Uterus (tissue), 4 donors: ENCODE data around the gene TAPT1. TPM values are rescaled to one million over a fixed set of nuclear protein-coding genes. Genes with fewer than 3 reads are reported as not detected.

Experiments used
- DNase-seq, 2 donors: peaks; one replicate each; pipeline ENCODE4 v3.0.0-alpha.2; 2019 to 2020
- H3K27ac ChIP-seq, 2 donors: fragments of 200-600 bp; sonication (generic); 1 replicate in 1 of 2; 2 replicates in 1 of 2; pipeline ENCODE4 v1.5.1; 2016 to 2018
- H3K27me3 ChIP-seq, 2 donors: fragments of 200-600 bp; sonication (generic); one replicate each; pipeline ENCODE4 v1.5.1; 2018 to 2019; ENCODE audit warnings: control low read depth in 1 of 2
- H3K36me3 ChIP-seq, 2 donors: fragments of 200-600 bp; sonication (generic); one replicate each; pipeline ENCODE4 v1.5.1; 2019; ENCODE audit warnings: control low read depth in 1 of 2
- H3K4me1 ChIP-seq, 2 donors: fragments of 200-600 bp; sonication (generic); one replicate each; pipeline ENCODE4 v1.5.1; 2018 to 2019; ENCODE audit warnings: control low read depth in 1 of 2
- H3K4me3 ChIP-seq, 2 donors: fragments of 200-600 bp; sonication (generic); 1 replicate in 1 of 2; 2 replicates in 1 of 2; pipeline ENCODE4 v1.5.1; 2018 to 2019; ENCODE audit warnings: mild to moderate bottlenecking in 1 of 2
- H3K9me3 ChIP-seq, 2 donors: fragments of 200-600 bp; sonication (generic); one replicate each; pipeline ENCODE4 v1.5.1; 2019; ENCODE audit warnings: control low read depth in 1 of 2
- POLR2A ChIP-seq, 2 donors: fragments of 450-650 bp; IDR thresholded peaks; one replicate each; pipeline ENCODE4 v1.6.1; 2016; ENCODE audit warnings: antibody characterized with exemption in 2 of 2, mild to moderate bottlenecking in 1 of 2, moderate library complexity in 1 of 2
- intact Hi-C: fragments of 100-400 bp; cut with DNase I; formaldehyde crosslinking; loops from one replicate; pipeline ENCODE4 v1.15.1; 2023; ENCODE audit warnings: low total_unique reads
- total RNA-seq, 4 donors: library from RNA; depleted of rRNA in 3 of 4; stranded (reverse); fragments of >200 nt in 3 of 4; gene quantifications; one replicate each; pipeline versions ENCODE4 v1.1.0 to v1.2.4, GENCODE V29; 2014 to 2023
- TF ChIP-seq, protein P1 (sequence below), 4 experiments: fragments of 200-600 bp in 2 of 4; fragments of 450-650 bp in 2 of 4; sonication (generic) in 2 of 4; IDR thresholded peaks; one replicate each; pipeline ENCODE4 v1.5.1; 2016 to 2019; ENCODE audit warnings: antibody characterized with exemption in 4 of 4, mild to moderate bottlenecking in 2 of 4, moderate library complexity in 1 of 4
- donor health status: DM: yes; HTN: yes; CAD: no.

The TAPT1 gene
- total RNA-seq, 4 donors from 2014 or later: 28.2 to 68.5 (median 63.5) TPM

DNA sequence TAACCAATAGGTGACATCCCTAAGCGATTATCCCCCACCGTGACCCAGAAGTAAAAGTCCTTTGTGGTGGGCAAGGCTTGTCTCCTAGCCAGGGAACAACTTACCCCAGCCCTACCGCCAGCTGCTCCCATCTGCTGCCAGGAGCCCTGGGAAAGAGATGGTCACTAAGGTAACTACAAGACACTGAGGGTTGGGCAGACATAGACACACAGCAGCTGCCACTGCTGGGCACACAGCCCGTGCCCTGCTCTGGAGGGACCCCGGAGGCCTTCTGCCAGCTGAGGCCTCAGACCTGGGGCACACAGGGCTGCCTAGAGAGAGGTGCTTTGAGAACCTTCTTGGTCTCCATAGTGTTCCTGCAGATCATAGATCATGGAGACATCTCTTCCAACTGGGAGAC, 89.4 kb downstream of the TAPT1 start:
- no peak for TF ChIP-seq POLR2A (IDR thresholded peaks at IDR 0.05)
- TF ChIP-seq, protein P1, sequence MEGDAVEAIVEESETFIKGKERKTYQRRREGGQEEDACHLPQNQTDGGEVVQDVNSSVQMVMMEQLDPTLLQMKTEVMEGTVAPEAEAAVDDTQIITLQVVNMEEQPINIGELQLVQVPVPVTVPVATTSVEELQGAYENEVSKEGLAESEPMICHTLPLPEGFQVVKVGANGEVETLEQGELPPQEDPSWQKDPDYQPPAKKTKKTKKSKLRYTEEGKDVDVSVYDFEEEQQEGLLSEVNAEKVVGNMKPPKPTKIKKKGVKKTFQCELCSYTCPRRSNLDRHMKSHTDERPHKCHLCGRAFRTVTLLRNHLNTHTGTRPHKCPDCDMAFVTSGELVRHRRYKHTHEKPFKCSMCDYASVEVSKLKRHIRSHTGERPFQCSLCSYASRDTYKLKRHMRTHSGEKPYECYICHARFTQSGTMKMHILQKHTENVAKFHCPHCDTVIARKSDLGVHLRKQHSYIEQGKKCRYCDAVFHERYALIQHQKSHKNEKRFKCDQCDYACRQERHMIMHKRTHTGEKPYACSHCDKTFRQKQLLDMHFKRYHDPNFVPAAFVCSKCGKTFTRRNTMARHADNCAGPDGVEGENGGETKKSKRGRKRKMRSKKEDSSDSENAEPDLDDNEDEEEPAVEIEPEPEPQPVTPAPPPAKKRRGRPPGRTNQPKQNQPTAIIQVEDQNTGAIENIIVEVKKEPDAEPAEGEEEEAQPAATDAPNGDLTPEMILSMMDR (IDR thresholded peaks at IDR 0.05): no peak
- H3K9me3 ChIP-seq: no peaks in the 10 kb centered on the region
- no peak overlapping the region for H3K4me3 ChIP-seq
- no peaks in the 10 kb centered on the region for H3K36me3 ChIP-seq
- H3K4me1 ChIP-seq: no peaks in the 10 kb centered on the region
- H3K27me3 ChIP-seq: no peaks in the 10 kb centered on the region
- intact Hi-C loops: no loop called here
- DNase-seq: no peak
- no peak overlapping the region for H3K27ac ChIP-seq

DNA sequence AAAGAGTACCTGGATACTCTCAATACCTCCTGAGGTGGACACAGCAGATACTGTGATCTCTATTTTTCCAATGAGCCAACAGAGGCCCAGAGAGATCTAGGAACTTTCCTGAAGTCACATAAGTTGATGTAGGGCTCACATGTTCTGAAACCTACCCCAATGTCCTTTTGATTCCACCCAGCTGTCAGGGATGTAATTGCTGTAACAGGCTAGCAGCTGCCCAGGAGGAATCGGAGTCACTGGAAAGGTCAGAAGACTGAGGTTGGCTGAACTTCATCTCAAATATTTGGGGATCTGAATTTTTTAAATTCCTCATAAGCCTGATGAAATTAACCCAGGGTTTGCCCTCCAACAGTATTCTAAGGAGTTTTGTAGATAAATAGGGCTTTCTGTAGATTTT, 90.0 kb downstream of the TAPT1 start:
- Histone ChIP-seq H3K27ac (no peak overlapping the region), H3K4me3 (no peak overlapping the region), H3K9me3 (no peaks in the 10 kb centered on the region), H3K27me3 (no peaks in the 10 kb centered on the region), H3K4me1 (no peaks in the 10 kb centered on the region), H3K36me3 (no peaks in the 10 kb centered on the region)
- TF ChIP-seq, protein P1 (IDR thresholded peaks at IDR 0.05): no peak
- TF ChIP-seq POLR2A (IDR thresholded peaks at IDR 0.05): no peak
- intact Hi-C loops: no loop called here
- DNase-seq: no peak

DNA sequence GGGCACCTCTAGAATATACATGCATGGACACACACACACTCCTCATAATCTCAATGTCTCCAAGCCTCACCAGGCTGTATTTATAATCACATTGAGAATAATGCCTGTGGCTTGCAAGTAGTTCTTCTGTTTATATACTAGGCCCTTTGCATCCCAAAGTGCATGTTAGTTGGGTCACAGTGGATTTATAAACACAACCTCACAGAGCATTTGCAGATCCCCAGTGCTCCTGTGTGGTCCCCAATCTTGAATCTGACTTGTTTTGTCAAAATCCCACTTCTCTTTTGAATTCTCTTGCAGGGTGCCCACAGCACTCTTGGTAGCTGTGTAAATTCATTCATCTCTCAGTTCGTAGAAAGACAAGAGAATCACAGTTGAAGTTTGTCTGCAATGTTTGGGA, 92.9 kb downstream of the TAPT1 start:
- Histone ChIP-seq H3K36me3 (no peaks in the 10 kb centered on the region), H3K4me1 (no peaks in the 10 kb centered on the region), H3K27me3 (no peaks in the 10 kb centered on the region), H3K27ac (no peak overlapping the region), H3K4me3 (no peak overlapping the region), H3K9me3 (no peaks in the 10 kb centered on the region)
- intact Hi-C loops: no loop called here
- no peak for DNase-seq
- TF ChIP-seq, protein P1 (IDR thresholded peaks at IDR 0.05): no peak
- no peak for TF ChIP-seq POLR2A (IDR thresholded peaks at IDR 0.05)

DNA sequence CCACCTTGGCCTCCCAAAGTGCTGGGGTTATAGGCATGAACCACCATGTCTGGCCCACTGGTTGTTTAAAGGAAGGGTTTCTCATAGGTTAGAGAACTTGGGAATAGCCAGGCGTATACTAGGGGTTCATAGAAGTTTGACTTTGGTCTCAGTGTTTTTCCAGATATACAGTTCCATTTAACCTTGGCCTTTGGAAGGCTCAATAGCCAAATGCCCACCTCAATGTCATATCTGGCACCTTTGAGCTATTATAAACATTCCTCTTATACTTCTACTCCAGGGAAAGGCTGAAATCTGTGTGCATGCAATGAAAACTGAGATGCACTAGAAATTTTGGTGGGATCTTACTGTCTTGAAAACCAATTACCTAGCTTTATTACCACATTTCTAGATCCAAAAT, 95.0 kb downstream of the TAPT1 start:
- Histone ChIP-seq H3K27me3 (no peaks in the 10 kb centered on the region), H3K4me1 (no peaks in the 10 kb centered on the region), H3K9me3 (no peaks in the 10 kb centered on the region), H3K4me3 (no peak overlapping the region), H3K27ac (no peak overlapping the region), H3K36me3 (no peaks in the 10 kb centered on the region)
- no peak for DNase-seq
- TF ChIP-seq POLR2A (IDR thresholded peaks at IDR 0.05): no peak
- TF ChIP-seq, protein P1 (IDR thresholded peaks at IDR 0.05): no peak
- intact Hi-C loops: no loop called here

DNA sequence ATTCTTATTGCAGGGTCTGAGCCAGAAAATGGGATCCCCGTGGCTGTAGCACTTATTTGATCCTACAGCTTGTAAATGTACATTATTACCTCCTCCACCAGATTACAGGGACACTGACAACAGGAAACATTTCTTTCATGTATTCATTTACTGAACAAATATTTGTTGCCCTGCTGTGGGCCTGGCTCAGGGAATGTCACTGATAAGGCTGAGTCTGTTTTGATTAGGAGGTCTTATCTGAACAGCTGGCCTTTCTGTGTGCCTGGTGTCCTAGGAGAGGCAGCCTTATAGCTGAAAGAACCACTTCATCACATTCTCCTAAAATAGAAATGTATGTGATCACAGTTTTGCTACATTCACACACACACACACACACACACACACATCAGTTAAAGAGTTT, 96.9 kb downstream of the TAPT1 start:
- H3K9me3 ChIP-seq: no peaks in the 10 kb centered on the region
- no peaks in the 10 kb centered on the region for H3K27me3 ChIP-seq
- no peak for TF ChIP-seq POLR2A (IDR thresholded peaks at IDR 0.05)
- TF ChIP-seq, protein P1 (IDR thresholded peaks at IDR 0.05): no peak
- H3K4me1 ChIP-seq: no peaks in the 10 kb centered on the region
- no peaks in the 10 kb centered on the region for H3K36me3 ChIP-seq
- DNase-seq: no peak
- no peak overlapping the region for H3K4me3 ChIP-seq
- intact Hi-C loops: no loop called here
- no peak overlapping the region for H3K27ac ChIP-seq
